Erythroblast (primary cell): ENCODE data around the gene TRDMT1.

Experiments used
- DNase-seq, 2 experiments: peaks; one replicate each; lab custom pipeline; 2025; lab: John Stamatoyannopoulos, UW
- GATA1 ChIP-seq: IDR thresholded peaks from 2 replicates; pipeline ENCODE4 v1.6.1; 2011; ENCODE audit warnings: low read depth, mild to moderate bottlenecking, control low read depth, low read length, moderate library complexity
- POLR2A ChIP-seq: IDR thresholded peaks from 2 replicates; pipeline ENCODE4 v1.6.1; 2011; ENCODE audit warnings: mild to moderate bottlenecking, low read length

TRDMT1 gene

GRCh38 chr10:17226891-17227303, 25.4 kb upstream of the TRDMT1 start:
- no peak for TF ChIP-seq POLR2A
- no peak for TF ChIP-seq GATA1
- DNase-seq, result no peak

DNA sequence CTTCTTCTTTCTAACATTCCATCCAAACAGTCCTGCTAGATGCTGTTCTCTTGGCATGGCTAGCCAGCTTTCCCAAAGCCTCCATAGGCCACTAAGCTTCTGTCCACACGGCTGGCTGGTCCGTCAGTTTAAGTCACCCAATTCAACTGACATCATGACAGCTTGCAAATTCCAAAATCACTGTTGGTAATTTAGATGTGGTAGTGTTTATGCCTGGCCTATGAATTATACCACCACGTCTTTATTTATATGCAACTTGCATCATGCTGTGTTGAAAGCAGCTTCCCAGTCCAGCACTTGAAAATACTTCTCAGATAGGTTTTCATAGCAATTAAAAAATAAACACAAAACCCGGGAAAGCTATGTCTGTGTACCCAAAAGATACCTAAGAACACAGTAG, 24.3 kb upstream of the TRDMT1 start:
- TF ChIP-seq GATA1 (no peak), POLR2A (no peak)
- DNase-seq, result no peak

DNA sequence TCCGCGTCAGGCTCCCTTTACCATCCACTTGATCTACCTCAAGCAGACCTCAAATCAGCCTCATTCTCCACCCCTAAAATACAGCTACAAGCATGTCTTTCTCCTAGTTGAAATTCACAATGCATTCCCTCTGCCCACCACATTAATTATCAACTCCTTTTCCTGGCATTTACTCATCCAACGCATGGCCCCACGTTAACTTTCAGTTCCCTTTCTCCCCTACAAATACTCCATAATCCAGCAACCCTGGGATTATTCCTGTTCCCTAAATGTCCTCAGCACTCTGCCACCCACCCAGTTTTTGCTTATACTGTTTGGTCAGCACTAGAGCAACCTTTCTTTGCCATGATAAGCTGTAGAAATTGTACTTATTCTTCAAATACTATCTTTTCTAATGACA, 20.9 kb upstream of the TRDMT1 start:
- TF ChIP-seq GATA1, result no peak
- no peak for TF ChIP-seq POLR2A
- no peak for DNase-seq

DNA sequence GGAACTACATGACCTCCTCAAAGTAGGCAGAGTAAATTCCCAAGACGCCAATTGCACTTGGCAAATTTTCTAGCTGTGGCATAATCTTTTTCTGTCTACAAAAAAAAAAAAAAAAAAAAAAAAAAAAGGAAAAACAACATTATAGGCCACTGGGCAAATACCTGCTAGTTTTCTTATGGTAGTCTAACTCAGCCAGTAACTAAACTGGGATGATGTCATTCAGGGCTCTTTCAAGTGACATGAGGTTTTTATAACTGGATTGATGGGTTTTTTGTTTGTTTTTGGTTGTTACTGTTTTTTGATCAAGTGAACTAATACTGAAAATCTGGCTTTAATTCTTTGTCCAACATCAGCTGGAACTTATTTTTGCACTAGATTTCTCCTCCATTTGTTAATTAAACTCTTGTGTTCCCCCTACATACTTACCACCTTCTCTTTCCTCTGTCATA, 19.2 kb upstream of the TRDMT1 start:
- DNase-seq, result no peak
- TF ChIP-seq POLR2A (no peak), GATA1 (no peak)

DNA sequence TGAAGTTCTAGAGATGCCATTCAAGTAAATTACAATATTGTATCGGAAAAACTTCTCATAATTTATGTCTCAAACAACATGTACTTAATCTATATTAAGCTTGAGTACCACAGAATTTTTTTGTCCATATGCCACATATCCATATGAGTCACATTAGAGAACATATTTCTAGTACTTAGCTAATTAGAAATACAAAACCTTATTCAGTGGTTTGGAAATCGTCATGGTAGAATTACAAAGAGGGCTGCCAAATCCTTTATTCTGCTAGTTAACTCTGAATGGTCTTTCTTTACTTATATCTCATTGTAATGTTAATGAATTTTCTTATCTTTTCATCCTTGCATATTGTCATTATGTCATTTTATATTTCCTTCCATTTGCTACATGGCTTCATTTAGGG, 17.6 kb upstream of the TRDMT1 start:
- no peak for TF ChIP-seq POLR2A
- TF ChIP-seq GATA1, result no peak
- no peak for DNase-seq

DNA sequence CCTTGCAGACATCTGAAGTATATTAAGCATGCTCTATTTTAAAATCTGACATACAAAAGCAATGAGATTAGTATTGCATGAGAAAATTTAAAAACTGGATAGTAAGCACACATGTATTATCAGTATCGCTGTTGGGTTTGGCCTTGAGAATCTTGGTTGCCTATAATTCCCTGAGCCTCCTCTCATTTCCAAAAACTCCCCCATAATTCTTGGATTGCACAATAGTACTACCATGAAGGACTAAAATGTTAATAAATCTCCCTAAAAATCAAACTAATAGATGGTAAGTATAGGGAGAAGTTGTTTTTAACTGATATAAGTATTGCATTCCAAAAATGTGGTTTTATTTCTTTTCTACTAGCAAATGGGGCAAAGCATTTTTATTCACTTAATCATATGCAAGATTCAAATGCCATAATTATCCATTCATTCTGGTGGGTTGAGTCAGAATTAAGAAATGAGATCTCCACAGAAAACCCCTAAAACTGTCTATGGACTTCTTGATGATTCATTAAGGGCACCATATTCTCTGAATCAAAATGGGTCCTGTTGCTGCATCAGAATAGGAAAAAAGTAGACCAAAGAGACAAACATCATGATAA, 16.3 kb upstream of the TRDMT1 start:
- DNase-seq, result no peak
- no peak for TF ChIP-seq GATA1
- no peak for TF ChIP-seq POLR2A

DNA sequence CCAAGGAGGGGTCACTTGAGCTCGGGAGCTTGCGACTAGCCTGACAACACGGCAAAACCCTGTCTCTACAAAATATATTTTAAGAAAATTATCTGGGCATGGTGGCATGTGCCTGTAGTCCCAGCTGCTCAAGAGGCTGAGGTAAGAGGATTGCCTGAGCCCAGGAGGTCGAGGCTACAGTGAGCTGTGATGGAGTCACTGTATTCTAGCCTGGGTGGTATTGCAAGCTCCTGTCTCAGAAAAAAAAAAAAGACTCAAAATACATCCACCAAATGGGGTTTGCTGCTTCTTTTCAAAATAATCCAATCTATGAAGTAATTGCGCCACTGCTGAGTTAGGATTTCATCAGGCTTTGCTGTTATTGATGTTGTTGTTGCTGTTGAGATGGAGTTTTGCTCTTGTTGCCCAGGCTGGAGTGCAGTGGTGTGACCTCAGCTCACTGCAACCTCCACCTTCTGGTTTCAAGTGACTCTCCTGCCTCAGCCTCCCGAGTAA, 15.5 kb upstream of the TRDMT1 start:
- no peak for DNase-seq
- TF ChIP-seq POLR2A, result no peak
- no peak for TF ChIP-seq GATA1

DNA sequence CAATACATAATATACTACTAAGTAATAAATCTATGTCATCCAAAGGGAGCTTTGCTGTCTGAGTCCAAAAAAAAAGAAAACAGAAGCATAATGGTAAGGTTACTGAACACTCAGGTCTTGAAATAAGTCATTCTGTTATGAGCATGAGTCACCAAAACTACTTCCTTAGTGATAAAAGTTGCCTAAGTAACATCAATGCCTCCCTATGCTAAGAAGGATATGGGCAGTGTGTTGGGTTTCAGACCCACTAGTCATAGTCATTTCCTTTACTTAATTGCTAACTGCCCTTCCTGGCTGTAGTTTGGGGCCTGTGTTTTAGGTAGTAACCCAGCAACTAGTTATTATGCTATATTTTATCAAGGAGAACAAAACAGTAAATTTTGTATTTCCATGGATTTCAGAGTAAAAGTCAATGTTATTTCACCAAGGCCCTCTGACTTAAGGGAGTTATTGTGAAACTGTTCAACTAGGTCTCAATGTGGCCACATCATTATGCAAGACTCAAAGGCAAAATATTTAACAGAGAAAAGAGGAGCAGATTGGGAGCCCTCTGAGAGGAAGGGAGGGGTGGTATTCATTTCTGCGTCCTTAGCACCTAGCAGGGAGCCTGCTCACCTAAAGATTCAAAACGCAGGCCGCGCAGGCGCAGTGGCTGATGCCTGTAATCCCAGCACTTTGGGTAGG, 14.9 kb upstream of the TRDMT1 start:
- TF ChIP-seq GATA1, result no peak
- TF ChIP-seq POLR2A, result no peak
- DNase-seq, result peak; percentile 26 to 48

DNA sequence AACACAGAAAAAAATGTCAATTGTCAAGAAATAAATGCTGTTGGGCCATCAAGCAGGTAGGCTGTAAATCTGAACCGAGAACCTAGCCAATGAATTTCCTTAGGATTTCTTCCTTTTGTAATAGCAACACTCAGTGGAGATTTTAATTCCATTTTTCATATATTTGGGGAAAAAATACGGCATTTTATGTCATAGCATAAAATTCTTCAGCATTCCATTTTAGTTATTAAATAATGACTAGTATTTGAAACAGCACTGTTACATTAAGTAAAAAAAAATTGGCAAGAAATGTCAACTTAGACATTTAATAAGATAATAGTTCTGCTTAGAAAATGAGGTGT, 14.3 kb upstream of the TRDMT1 start:
- DNase-seq, result no peak
- TF ChIP-seq POLR2A (no peak), GATA1 (no peak)

GRCh38 chr10:17214971-17215781, 13.7 kb upstream of the TRDMT1 start:
- TF ChIP-seq POLR2A (no peak), GATA1 (no peak)

GRCh38 chr10:17214526-17214925, 13.1 kb upstream of the TRDMT1 start:
- no peak for DNase-seq
- no peak for TF ChIP-seq POLR2A
- no peak for TF ChIP-seq GATA1

More at GRCh38 chr10:17214971-17215781, 13.7 kb upstream of the TRDMT1 start:
- no peak for DNase-seq

GRCh38 chr10:17213646-17214349, 12.3 kb upstream of the TRDMT1 start:
- TF ChIP-seq POLR2A (no peak), GATA1 (no peak)
- no peak for DNase-seq

- no peak for DNase-seq
- no peak for TF ChIP-seq GATA1
- TF ChIP-seq POLR2A, result no peak
These were observed 11.3 kb upstream of the TRDMT1 start for GRCh38 chr10:17212802-17213221.
